ENCODE data around the gene TSPAN18.

The TSPAN18 gene

DNA sequence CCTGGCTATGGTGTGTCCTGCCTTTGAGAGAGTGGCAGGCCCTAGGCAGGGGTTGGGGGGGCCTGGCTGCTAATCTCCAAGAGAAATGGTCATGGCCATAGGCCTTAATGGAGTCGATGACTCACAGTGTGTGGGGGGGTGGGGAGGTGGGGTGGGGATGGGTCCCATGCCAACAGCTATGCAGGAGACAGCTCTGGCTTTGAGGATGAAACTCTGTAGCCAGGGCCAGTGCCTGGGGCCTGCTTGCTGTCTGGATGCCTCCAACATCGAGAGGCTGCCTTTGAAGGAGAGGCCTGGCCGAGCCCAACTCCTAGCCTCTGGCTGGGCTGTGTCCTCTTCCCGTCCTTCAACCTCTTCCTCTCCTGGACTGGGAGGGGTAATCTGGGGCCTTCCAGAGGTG is 23.9 kb upstream of the TSPAN18 start:
- peaks cover 22% of the 10 kb centered on the region for H3K4me1 Mint-ChIP-seq
- H3K27ac Mint-ChIP-seq, result no peak overlapping the region
- no peak overlapping the region for H3K4me3 Mint-ChIP-seq
- no peaks in the 10 kb centered on the region for H3K27me3 Mint-ChIP-seq
- H3K36me3 Mint-ChIP-seq, result no peaks in the 10 kb centered on the region
- H3K9me3 Mint-ChIP-seq, result no peaks in the 10 kb centered on the region

DNA sequence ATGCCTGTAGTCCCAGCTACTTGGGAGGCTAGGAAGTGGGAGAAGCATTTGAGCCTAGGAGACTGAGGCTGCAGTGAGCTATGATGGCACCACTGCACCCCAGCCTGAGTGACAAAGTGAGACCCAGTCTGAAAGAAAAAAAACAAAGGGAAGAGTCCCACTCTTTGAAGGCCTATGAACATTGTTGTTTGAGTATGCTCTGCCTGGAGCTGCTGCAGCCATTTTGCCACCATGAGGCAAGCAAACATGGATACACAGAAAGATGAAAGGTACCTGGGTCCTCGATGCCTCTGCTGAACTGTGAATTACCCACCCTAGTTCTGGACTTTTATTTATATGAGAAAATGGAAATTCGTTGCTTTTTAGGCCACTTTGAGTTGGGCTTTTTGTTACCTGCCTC is 19.7 kb upstream of the TSPAN18 start:
- H3K27ac Mint-ChIP-seq, result no peak overlapping the region
- H3K9me3 Mint-ChIP-seq, result no peaks in the 10 kb centered on the region
- H3K36me3 Mint-ChIP-seq, result no peaks in the 10 kb centered on the region
- peaks cover 31% of the 10 kb centered on the region for H3K4me1 Mint-ChIP-seq
- no peak overlapping the region for H3K4me3 Mint-ChIP-seq
- no peaks in the 10 kb centered on the region for H3K27me3 Mint-ChIP-seq

DNA sequence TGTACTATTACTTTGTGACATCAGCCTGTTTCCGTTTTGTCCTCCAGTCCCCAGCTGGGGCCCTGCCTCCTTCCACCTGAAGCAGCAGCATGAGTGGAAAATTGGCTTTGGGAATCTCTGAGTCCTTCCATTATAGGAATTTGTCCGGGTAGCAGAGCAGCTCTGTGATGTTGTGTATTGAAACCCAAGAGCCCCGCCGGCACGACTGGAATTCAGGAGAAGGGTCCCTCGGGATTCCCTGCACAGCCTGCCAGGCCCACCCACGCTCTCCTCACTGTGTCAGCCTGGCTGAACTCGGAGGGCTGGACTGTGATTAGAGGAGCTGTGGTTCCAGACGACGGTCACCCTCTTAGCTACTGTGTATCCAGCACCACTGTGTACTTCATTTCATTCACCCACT is 18.8 kb upstream of the TSPAN18 start:
- H3K4me1 Mint-ChIP-seq, result peaks cover 27% of the 10 kb centered on the region

DNA sequence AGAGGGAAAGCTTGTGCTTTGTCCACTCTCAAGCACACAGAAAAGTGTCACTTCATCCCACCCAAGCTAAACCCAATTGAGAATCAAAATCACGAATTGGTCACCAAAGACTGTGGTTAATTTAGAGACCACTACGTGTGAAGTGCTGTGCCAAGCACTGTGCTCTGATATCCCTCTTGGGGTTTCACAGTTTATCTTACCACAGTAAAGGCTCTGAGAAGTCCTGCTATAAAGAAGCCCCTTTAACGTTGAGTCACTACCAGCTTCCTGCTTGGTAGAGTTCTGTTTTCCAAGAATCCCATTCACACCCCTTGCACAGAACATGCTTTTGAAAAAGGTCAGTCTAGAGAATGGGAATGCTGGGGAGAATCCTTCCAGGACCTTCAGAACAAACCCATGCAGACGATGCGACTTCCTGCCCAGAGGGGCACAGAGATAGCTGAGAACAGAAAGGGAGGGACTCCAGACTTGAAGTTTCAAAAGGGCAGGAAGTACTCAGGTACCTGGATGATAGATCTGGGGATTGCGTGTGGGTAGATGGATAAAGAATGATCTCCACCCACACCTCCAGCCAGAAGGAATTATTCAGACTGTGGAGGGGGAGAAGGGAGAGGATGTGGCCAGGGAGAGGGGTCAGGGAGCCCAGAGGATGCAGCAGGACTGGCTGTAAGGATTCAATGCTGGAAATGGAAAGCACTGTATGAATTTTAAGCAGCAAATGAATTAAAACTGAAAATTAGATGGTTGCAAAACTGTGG is 18.1 kb upstream of the TSPAN18 start:
- Mint-ChIP-seq H3K4me1 (peaks cover 27% of the 10 kb centered on the region), H3K4me3 (no peak overlapping the region), H3K36me3 (no peaks in the 10 kb centered on the region), H3K27me3 (no peaks in the 10 kb centered on the region), H3K27ac (no peak overlapping the region), H3K9me3 (no peaks in the 10 kb centered on the region)

More for the DNA sequence above, 18.8 kb upstream of the TSPAN18 start:
- Mint-ChIP-seq H3K36me3 (no peaks in the 10 kb centered on the region), H3K27ac (no peak overlapping the region), H3K4me3 (no peak overlapping the region), H3K9me3 (no peaks in the 10 kb centered on the region), H3K27me3 (no peaks in the 10 kb centered on the region)

DNA sequence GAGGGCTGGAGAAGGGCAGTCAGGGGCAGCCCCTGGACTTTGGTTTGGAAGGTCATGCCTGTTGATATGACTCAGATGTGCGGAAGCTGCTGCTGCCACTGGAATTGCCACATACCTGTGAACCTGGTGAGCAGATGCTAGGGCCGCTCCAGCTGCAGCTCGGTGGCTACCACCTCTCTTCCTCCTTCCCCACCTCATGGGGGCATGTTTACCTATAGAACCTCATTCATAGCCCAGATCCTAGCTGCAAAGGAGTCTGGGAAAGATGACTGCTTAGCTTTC is 17.5 kb upstream of the TSPAN18 start:
- no peaks in the 10 kb centered on the region for H3K36me3 Mint-ChIP-seq
- peaks cover 27% of the 10 kb centered on the region for H3K4me1 Mint-ChIP-seq
- H3K27ac Mint-ChIP-seq, result no peak overlapping the region
- H3K4me3 Mint-ChIP-seq, result no peak overlapping the region
- no peaks in the 10 kb centered on the region for H3K27me3 Mint-ChIP-seq
- no peaks in the 10 kb centered on the region for H3K9me3 Mint-ChIP-seq

DNA sequence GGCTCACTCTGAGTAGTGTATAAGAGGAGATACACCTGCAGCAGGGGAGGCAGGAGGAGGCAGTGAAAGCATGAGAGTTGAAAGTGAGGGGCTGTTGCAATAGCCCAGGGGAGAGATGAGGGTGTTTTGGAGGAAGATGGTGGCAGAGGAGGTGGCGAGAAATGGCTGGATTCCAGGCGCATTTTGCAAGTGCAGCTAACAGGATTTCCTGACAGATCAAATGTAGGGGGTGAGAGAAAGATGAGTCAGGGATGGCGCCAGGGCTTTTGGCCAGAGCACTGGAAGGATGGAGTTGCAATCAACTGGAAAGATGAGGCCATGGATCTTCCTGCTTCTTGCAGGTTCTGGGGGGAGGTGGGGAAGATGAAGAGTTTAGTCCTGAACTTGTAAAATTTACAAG is 16.8 kb upstream of the TSPAN18 start:
- peaks cover 27% of the 10 kb centered on the region for H3K4me1 Mint-ChIP-seq
- no peak overlapping the region for H3K4me3 Mint-ChIP-seq
- no peaks in the 10 kb centered on the region for H3K36me3 Mint-ChIP-seq
- H3K27me3 Mint-ChIP-seq, result no peaks in the 10 kb centered on the region
- no peak overlapping the region for H3K27ac Mint-ChIP-seq
- H3K9me3 Mint-ChIP-seq, result no peaks in the 10 kb centered on the region

DNA sequence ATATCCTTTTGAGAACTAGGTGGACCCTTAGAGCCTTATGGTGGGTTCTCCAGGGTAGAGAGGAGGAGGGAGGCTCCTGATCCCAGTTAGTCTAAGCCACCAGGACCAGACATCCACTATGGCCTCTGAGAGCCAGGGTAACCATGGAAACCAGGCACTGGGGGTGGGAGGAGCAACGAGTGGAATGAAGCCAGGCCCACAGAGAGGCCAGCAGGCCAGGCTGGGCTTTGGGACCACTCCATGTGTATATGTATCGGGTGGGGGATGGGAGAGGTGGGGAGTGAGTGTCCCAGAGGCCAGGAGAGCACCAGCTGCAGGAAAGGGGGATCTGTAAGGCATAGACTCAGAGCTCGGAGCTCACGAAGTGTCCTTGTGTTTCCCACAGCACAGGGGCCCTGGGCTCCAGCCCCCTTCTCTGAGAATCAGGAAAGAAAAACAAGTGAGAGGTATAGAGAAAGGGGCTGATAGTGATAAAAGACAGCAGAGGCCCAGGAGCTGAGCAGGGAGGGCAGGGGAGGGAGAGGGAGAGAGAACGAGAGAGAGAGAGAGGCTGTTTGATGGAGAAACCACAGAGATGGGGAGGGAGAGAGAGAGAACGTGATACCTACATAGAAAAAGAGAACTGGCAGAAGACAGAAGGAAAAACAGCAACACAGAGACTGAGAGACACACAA is 15.5 kb upstream of the TSPAN18 start:
- no peak overlapping the region for H3K4me3 Mint-ChIP-seq
- peak overlapping the region; percentile 10 for H3K27ac Mint-ChIP-seq
- H3K27me3 Mint-ChIP-seq, result no peaks in the 10 kb centered on the region
- no peaks in the 10 kb centered on the region for H3K36me3 Mint-ChIP-seq
- no peaks in the 10 kb centered on the region for H3K9me3 Mint-ChIP-seq
- H3K4me1 Mint-ChIP-seq, result peaks cover 27% of the 10 kb centered on the region

DNA sequence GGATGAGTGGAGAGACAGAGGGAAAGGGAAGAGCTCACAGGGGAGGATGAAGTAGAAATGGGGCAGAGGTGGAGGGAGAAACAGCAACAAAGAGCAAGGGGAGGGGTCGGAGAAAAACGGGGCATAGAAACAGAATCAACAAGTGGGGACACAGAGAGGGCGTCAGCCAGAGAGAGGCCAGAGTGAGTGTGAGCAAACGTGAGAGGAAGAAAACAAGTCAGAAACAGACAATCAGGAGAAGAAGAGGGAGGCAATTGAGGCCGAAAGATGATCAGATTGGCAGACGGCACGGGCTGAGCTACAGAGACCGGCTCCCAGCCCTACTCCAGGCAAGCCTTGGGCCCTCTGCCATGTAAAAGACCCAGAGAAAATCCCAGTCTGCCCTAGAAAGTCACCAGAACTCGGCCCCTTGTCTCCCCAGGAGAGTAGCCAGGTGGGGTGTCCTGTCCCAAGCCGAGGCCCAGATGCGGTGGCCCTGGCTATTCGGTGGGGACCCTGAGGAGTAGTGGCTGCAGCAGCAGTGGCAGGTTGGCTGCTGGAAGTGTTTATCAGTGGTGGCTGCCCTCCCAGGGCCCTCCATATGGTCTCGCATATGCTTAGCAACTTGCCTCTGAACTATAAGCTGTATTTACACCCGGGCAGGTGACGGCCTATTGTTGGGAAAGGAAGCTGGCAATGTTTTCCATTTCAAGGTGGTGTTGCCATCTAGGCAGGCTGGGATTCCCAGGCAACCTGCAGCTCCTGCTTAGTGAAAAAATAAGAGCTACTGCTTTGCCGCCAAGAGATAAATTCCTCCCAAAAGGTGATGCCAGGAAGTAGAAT is 14.8 kb upstream of the TSPAN18 start:
- Mint-ChIP-seq H3K27ac (no peak overlapping the region), H3K4me3 (no peak overlapping the region), H3K36me3 (no peaks in the 10 kb centered on the region), H3K9me3 (no peaks in the 10 kb centered on the region), H3K27me3 (no peaks in the 10 kb centered on the region), H3K4me1 (peaks cover 27% of the 10 kb centered on the region)

DNA sequence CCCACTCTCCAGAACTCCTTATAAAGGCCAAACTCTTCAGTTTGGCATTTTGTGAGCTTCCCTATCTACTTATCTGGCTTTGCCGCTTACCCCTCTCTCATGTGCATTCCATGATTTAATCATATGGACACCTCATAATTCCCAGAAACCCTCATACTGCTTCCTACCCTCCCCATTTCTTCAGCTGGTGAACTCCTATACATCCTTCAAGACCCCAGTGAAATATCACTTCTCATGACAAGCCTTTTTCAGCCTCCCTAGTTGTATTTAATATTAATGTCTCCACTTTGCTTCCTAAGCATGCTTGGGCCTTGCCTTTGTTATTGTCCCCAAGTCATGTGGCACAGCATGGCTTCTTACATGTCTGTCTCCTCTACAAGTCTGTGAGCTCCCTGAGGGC is 13.7 kb upstream of the TSPAN18 start:
- Mint-ChIP-seq H3K9me3 (no peaks in the 10 kb centered on the region), H3K27ac (no peak overlapping the region), H3K4me3 (no peak overlapping the region), H3K4me1 (peaks cover 27% of the 10 kb centered on the region), H3K36me3 (no peaks in the 10 kb centered on the region), H3K27me3 (no peaks in the 10 kb centered on the region)

DNA sequence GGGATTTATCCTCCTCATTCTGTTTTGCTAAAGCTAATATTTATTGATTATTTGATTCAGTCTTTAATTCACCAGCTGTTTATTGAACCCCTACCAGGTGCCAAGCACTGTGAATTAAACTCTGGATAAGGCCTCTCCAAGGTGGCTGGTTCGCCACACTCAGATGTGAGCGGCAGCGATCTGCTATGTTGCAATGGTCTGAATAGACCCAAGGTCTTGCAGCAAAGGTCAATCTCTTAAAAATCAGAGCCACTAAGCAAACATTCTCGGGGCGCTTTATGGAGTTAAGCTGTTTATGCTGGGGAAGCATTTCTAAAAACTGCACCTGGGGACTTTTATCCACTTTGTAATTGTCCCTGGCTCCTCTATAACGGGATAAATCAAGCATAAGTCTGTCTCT is 10.5 kb upstream of the TSPAN18 start:
- H3K36me3 Mint-ChIP-seq, result no peaks in the 10 kb centered on the region
- no peaks in the 10 kb centered on the region for H3K27me3 Mint-ChIP-seq
- H3K4me3 Mint-ChIP-seq, result no peak overlapping the region
- no peak overlapping the region for H3K27ac Mint-ChIP-seq
- H3K9me3 Mint-ChIP-seq, result no peaks in the 10 kb centered on the region
- peaks cover 7% of the 10 kb centered on the region for H3K4me1 Mint-ChIP-seq

DNA sequence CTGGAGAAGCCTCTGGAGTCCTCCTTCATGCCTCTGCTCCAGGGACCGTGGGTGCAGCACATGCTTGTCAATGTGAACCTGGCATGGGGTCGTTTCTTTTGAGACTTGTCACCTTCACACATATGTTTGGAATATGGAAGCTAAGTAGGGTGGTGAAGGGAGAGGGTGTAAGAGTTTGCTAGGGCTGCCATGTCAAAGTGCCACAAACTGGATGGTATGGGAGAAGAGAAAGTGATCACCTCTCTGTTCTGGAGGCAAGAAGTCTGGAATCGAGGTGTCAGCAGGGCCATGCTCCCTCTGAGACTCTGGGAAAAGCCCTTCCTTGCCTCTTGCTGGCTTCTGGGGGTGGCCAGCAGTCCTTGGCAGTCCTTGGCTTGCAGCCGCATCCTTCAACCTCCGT is 8.7 kb upstream of the TSPAN18 start:
- Mint-ChIP-seq H3K4me1 (no peaks in the 10 kb centered on the region), H3K4me3 (no peak overlapping the region), H3K27me3 (no peaks in the 10 kb centered on the region), H3K36me3 (no peaks in the 10 kb centered on the region), H3K27ac (no peak overlapping the region), H3K9me3 (no peaks in the 10 kb centered on the region)

DNA sequence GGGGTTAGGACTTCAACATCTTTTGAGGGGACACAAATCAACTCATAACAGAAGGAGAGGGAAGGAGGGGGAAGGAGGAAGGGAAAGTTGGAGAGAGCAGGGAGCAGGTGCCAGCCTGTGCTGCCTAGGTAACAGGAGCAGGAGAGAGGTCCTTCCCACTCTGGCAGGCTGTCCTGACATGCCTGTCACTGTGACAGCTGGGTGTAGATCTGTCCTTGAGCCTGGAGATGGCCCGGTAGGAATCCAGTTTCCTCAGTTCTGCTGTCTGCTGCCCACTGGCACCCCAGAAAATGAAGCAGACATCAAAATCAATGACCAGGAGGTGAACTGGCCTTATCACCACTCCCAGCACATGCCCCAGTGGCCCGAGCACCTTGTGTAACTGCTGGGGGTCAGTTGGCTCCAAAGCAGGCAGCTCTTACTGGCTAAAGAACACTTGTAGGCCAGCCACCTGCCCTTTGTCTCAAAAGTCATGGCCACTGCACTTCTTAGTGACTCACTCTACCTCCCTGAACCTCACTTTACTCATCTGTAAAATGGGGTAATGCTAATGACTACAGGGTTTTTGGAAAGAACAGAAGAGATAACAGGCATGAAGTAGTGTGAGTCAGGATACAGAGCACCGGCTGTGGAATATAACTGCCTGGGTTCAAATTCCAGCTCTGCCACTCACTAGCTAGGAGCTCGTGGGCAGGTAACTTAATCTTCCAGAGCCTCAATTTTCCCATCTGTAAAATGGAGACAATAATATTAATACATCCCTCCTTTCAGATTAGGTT is 8.0 kb upstream of the TSPAN18 start:
- H3K4me1 Mint-ChIP-seq, result no peaks in the 10 kb centered on the region
- no peaks in the 10 kb centered on the region for H3K9me3 Mint-ChIP-seq
- H3K4me3 Mint-ChIP-seq, result no peak overlapping the region
- no peaks in the 10 kb centered on the region for H3K27me3 Mint-ChIP-seq
- no peak overlapping the region for H3K27ac Mint-ChIP-seq
- H3K36me3 Mint-ChIP-seq, result no peaks in the 10 kb centered on the region

DNA sequence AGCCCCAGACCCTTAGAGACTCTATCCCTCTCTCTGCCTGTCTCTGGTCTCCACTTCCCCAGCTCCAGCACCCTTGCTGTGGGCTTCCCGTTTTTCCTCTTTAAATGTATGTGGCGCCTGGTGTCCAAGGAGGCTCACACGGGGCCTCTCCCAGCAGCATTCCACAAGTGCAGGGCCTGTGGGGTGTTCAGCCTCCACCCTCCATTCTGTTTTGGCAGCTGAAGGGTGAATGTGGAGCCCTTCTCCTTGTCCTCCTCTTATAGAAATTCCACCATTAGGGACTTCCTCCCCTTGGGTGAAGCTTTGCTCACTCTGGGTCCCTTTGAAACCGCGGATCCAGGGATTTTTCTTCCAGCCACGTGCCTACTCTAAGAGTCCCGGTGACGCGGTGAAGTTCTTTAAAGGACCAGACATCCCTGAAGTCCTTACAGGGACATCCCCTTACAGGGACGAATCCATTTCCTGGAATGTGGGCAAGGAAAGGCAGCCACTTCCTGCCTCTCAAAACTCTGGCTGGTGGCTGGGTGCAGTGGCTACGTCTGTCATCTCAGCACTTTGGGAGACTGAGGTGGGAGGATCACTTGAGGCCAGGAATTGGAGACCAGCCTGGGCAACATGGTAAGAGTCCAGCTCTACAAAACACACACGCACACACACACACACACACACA is 1.6 kb upstream of the TSPAN18 start:
- peaks cover 2% of the 10 kb centered on the region for H3K27me3 Mint-ChIP-seq

DNA sequence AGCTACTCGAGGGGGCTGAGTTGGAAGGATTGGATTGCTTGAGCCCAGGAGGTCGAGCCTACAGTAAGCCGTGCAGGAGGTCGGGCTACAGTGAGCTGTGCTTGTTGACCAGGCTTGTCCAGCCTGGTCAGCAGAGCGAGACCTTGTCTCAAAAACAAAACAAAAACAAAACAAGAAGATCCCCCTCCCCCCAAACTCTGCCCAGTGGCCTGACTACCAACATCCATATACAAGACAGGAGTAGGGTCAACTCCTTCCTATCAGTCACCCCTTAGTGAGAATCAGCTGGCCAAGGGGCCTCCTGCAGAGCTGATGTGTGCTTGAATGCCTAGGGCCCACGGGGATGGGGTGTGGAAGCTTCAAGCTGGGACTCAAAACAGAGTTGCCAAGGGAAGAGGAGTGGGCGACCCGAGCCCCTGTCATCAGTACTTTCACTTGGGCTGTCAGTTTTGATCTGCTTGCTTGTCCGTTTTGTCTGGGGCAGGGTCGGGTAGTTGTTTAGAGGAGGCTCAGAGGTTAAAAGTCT is 942 bp upstream of the TSPAN18 start:
- Mint-ChIP-seq H3K4me1 (peaks cover 40% of the 10 kb centered on the region), H3K27me3 (peaks cover 2% of the 10 kb centered on the region), H3K27ac (peak overlapping the region; percentile 49), H3K9me3 (no peaks in the 10 kb centered on the region), H3K36me3 (no peaks in the 10 kb centered on the region), H3K4me3 (peak overlapping the region; percentile 84)

More for the DNA sequence above, 1.6 kb upstream of the TSPAN18 start:
- Mint-ChIP-seq H3K4me1 (peaks cover 35% of the 10 kb centered on the region), H3K36me3 (no peaks in the 10 kb centered on the region), H3K9me3 (no peaks in the 10 kb centered on the region), H3K27ac (no peak overlapping the region), H3K4me3 (no peak overlapping the region)

DNA sequence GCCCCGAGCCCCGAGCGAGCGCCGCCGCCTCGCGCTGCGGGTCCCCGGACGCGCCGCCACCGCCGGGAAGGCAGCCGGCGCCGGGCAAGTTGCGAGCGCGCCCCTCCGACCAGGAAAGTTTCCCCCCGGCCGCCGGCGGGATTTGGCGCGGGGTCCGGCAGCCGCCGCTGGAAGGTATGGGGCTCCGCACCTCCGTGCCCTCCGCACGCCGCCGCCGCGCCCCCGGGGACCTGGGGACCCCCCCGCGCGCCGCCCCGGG is 281 bp downstream of the TSPAN18 start:
- no peak overlapping the region for H3K27ac Mint-ChIP-seq
- peaks cover 2% of the 10 kb centered on the region for H3K27me3 Mint-ChIP-seq
- no peak overlapping the region for H3K4me3 Mint-ChIP-seq
- peaks cover 50% of the 10 kb centered on the region for H3K4me1 Mint-ChIP-seq
- no peaks in the 10 kb centered on the region for H3K9me3 Mint-ChIP-seq
- H3K36me3 Mint-ChIP-seq, result no peaks in the 10 kb centered on the region
